IMR-90 (cell line): ENCODE measurements around the gene ADGRL3.

Experiments used
- CTCF ChIP-seq: conservative IDR thresholded peaks from 2 replicates; pipeline ENCODE4 v1.5.1; 2012; ENCODE audit warnings: mild to moderate bottlenecking, low read depth, low read length, improper control_type of control experiment
- FOS ChIP-seq: fragments of 150-350 bp; IDR thresholded peaks from 2 replicates; pipeline ENCODE4 v1.6.1; 2016; ENCODE audit warnings: low read depth, low read length
- MAZ ChIP-seq: IDR thresholded peaks from 2 replicates; pipeline ENCODE4 v1.6.1; 2012; ENCODE audit warnings: low read depth, mild to moderate bottlenecking, low read length, improper control_type of control experiment, moderate library complexity, borderline replicate concordance
- NFE2L2 ChIP-seq: fragments of 150-350 bp; IDR thresholded peaks from 2 replicates; pipeline ENCODE4 v1.6.1; 2016; ENCODE audit warnings: low read depth, mild to moderate bottlenecking, low read length
- POLR2A ChIP-seq: IDR thresholded peaks from 2 replicates; pipeline ENCODE4 v1.6.1; 2012; ENCODE audit warnings: mild to moderate bottlenecking, low read depth, low read length
- RAD21 ChIP-seq: IDR thresholded peaks from 2 replicates; pipeline ENCODE4 v1.6.1; 2012; ENCODE audit warnings: low read length, improper control_type of control experiment

DNA sequence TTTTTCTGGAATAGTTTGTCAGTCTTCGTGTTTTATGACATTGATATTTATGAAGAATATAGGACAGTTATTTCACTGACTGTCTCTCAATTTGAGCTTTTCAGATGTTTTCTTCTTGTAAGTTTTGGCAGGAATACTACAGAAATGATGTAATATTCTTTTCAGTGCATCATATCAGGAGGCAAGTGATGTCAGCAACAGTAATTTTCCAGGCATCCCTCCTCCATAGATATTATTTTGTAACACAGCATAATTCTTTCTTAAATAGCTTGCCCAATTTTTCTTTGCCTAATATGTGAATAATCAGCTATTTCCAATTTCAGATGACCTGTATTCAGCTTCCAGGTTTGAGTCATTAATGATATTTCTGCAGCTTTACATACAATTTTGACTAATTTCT, 211.1 kb downstream of the ADGRL3 start:
- TF ChIP-seq CTCF, result no peak
- TF ChIP-seq POLR2A, result no peak
- no peak for TF ChIP-seq NFE2L2
- TF ChIP-seq RAD21, result no peak
- TF ChIP-seq MAZ, result no peak
- no peak for TF ChIP-seq FOS
